Measurements from ENCODE around the gene SHH.

The SHH gene

GRCh38 chr7:155762036-155762435, 50.2 kb downstream of the SHH start:
- no peak for DNase-seq

- peak; percentile 85 for DNase-seq
These were observed 51.1 kb downstream of the SHH start for GRCh38 chr7:155761162-155761561.

DNA sequence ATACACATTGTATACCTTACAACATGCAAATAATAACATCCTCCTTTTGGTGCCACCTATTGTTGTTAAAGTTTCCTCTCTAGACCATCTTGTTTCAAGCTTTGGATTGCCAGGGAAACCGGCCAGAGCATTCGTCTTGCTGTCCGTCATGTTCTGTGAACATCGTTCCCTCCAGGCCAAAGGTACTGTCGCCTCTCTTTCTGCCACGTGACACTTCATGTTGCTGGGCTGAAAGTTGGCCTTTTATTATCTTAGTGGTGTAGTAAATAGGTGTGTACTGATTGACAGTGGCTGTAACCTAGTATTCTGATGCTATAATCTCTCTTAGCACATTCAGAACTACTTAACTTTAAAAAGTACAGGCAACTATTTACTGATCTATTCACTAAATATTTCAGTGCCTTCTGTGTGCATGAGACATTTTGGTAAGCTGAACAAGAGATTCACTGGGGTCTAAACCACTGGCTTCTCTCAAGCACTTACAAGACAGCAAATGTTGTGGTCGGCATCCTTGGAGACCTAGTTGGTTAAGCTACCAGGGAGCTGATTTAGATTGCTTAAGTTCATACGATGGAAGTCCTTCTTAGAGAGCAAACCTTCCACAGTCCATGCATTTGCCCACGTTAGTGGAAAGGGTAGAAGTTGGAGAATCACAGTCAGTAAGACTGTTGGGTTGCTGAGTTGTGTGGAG, 52.4 kb downstream of the SHH start:
- DNase-seq, result peak; percentile 53

DNA sequence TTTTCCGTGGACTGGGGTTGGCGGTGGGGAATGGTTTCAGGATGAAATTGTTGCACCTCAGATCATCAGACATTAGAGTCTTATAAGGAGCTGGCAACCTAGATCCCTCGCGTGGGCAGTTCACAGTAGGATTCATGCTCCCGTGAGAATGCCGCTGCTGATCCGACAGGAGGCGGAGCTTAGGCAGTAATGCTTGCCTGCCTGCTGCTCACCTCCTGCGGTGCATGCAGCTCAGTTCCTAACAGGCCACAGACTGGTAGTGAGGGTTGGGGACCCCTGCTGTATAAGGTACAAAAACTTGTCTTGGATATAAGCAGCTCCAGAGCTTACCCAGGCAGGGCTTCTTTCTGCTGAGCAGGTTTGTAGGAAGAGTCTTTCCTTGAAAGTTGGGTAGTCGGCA, 53.9 kb downstream of the SHH start:
- DNase-seq, result no peak

GRCh38 chr7:155756322-155756721, 55.9 kb downstream of the SHH start:
- peak; percentile 94 for DNase-seq

DNA sequence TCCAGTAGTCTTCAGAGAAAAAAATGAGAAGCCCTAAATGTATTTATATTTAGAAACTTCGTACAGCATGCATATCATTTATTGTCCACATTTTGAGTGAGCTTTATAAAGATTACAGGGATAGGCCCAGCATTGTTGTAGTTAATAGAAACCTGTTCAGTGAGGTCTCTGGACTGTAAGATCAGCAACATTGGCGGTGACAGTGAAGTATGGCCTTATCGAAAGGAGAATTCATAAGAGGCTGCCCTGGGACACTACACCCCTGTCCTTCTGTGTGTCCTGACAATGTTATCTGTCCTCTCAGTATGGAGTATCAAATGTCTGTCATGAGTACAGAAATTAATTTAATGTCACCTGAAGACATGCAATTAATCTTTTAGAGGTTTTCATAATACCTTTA, 57.2 kb downstream of the SHH start:
- DNase-seq, result no peak

DNA sequence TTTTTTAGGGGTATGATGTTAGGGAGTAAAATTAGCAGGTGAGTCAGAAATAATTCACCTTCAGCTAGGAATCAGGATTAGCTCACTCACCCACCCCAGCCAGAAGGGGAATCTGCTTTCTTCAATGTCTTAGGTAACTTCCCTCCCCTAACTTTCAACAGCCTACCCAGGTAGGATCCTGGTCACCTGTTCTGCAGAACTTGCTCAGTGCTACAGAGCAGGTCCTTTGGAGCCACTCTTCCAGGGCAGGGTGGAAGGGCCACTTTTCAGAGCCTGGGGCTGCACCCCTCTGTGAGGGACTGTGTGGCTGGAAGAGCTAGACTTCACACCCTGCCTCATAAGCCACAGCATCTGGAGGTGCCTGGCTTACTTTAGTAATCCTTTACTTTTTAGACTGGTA, 58.1 kb downstream of the SHH start:
- DNase-seq, result no peak

DNA sequence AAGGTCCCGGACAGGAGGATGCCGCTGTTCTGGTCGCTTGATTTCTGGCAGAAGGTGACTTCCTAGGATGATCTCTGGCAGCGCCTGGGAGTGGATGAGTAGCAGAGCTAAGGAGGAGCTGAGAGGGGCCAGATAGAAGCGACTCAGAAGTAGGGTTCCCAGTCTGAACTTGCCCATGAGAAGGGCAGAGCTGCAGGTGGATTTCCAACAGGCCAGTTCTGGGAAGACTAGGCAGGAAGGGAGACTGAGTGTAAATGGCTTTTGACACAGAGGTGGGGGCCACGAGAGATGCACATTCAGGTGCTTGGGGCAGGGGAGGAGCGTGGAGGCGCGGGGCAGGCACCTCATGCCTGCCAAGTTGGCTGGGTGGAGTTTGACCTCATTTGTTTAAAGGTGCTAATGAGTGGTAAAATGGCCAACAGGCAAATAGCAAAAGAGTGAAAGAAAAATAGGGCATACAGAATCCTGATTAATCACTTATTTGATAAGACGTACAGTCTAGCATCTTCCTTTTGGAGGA, 58.8 kb downstream of the SHH start:
- DNase-seq, result no peak

- peak; percentile 30 for DNase-seq
These were observed 59.4 kb downstream of the SHH start for GRCh38 chr7:155752756-155753445.

DNA sequence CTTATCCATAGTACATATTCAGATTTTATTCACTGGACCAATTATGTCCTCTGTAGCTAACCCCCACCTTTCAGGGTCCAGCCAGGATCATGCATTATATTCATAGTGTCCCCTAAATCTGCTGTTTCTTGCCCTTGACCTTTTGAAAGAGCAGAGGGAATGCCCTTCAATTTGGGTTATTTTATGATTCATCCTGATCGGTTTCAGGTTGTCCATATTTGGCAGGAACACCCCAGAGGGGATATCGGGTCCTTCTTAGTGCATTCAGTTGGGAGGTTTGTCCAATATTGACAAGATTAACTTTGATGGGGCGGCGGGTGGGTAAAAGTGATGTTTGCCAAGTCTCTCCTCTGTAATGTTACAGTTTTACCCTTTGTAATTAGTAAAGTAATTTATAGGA, 60.9 kb downstream of the SHH start:
- no peak for DNase-seq

DNA sequence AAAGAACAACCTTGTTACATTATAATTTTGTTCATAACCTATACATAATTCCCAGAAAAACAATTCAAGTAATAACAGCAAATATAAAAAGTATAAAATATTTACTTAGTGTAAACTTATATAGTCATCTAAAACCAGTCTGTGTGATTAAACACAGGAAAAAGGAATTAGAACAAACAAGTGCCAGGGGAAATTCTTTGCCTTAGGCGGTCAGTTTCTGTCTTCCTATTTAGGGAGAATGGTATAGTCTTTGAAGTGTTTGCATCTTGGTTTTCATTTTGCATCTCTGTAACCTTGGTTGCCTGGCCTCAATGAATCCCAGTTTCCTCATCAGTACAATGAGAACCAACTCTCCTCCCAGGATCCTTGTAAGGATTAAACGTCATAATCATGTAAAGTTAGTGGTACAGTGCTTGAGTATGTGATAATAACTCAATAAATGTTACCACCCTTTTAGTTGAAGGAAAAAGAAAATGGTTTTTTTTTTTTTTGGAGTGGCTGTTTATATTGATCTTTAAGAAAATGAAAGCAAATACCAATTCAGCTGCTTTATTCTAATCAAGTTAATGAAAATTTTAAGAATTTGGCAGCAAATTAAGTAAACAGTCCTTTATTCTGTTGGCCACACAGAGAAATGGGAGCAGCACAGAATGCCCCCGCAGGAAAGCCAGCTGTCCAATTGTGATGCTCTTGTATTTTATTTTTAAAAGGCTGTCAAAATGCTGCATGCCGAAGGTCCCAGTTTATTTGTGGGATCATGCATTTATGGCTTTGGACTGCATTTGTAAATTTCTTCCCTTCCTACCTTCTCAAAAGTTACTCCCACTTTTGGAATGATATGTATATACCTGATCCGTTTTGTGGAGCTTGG, 61.8 kb downstream of the SHH start:
- no peak for DNase-seq
